SU-DHL-6 (cell line): ENCODE data around the gene IKBKG.

ENCODE experiments used
- H2AFZ ChIP-seq: fragments of 200-600 bp; sonication (generic); 2 replicates; pipeline ENCODE4 v1.6.1; 2014; ENCODE audit warnings: low read depth, mild to moderate bottlenecking, moderate library complexity, mixed read lengths, antibody characterized with exemption, low read length; ENCODE audit not compliant: severe bottlenecking
- H3F3A ChIP-seq: fragments of 200-600 bp; shearing (Covaris generic); 2 replicates; pipeline ENCODE4 v1.6.0; 2016; ENCODE audit warnings: antibody characterized with exemption, mild to moderate bottlenecking; ENCODE audit not compliant: insufficient read depth
- H3K27ac ChIP-seq: fragments of 200-600 bp; sonication (generic); 2 replicates; pipeline ENCODE4 v1.5.1; 2016; ENCODE audit warnings: low read depth, mild to moderate bottlenecking, low read length, moderate library complexity, mixed read lengths
- H3K27me3 ChIP-seq: fragments of 200-600 bp; sonication (generic), shearing (Covaris generic); 2 replicates; pipeline ENCODE4 v1.6.0; 2014; ENCODE audit warnings: mild to moderate bottlenecking, low read length
- H3K36me3 ChIP-seq: fragments of 200-600 bp; sonication (generic); 2 replicates; pipeline ENCODE4 v1.6.1; 2014; ENCODE audit warnings: mild to moderate bottlenecking, low read length, mixed read lengths
- H3K4me2 ChIP-seq: fragments of 300-600, 200-600 bp; shearing (Covaris generic), sonication (generic); 2 replicates; pipeline ENCODE4 v1.6.0; 2014; ENCODE audit warnings: low read length, low read depth, mild to moderate bottlenecking; ENCODE audit not compliant: poor library complexity, severe bottlenecking
- H3K4me3 ChIP-seq: fragments of 200-600 bp; sonication (generic); 2 replicates; pipeline ENCODE4 v1.5.1; 2014; ENCODE audit warnings: antibody characterized with exemption, low read length, mild to moderate bottlenecking, mixed read lengths; ENCODE audit not compliant: insufficient read depth, poor library complexity, severe bottlenecking
- H3K79me2 ChIP-seq: fragments of 200-600 bp; sonication (generic); 2 replicates; pipeline ENCODE4 v1.6.1; 2014; ENCODE audit warnings: mild to moderate bottlenecking, low read length, moderate library complexity; ENCODE audit not compliant: insufficient read depth
- H3K9ac ChIP-seq: fragments of 200-600 bp; sonication (generic); 2 replicates; pipeline ENCODE4 v1.7.0; 2014; ENCODE audit warnings: mild to moderate bottlenecking, low read length
- H3K9me2 ChIP-seq: fragments of 200-600 bp; sonication (generic); replicated peaks from 2 replicates; pipeline ENCODE4 v1.6.1; 2014; ENCODE audit warnings: low read length; ENCODE audit not compliant: insufficient read depth
- H3K9me3 ChIP-seq: fragments of 200-600 bp; sonication (generic); 2 replicates; pipeline ENCODE4 v1.6.1; 2014; ENCODE audit warnings: low read length, mixed read lengths; ENCODE audit not compliant: insufficient read depth
- H4K20me1 ChIP-seq: fragments of 200-600 bp; sonication (generic); 2 replicates; pipeline ENCODE4 v1.6.1; 2014; ENCODE audit warnings: low read depth, mild to moderate bottlenecking, antibody characterized with exemption, low read length, moderate library complexity, mixed read lengths
- CTCF ChIP-seq: fragments of 200-600 bp; sonication (generic); IDR thresholded peaks from one replicate; pipeline ENCODE4 v1.5.1; 2017; ENCODE audit warnings: antibody characterized with exemption, mild to moderate bottlenecking, low read length, moderate library complexity; ENCODE audit not compliant: insufficient read depth, poor library complexity, severe bottlenecking
- EZH2phosphoT487 ChIP-seq: fragments of 200-600 bp; sonication (generic), shearing (Covaris generic); conservative IDR thresholded peaks from 2 replicates; pipeline ENCODE4 v1.6.1; 2018; ENCODE audit warnings: mild to moderate bottlenecking, antibody characterized with exemption, low read length, moderate library complexity, mixed read lengths

Gene IKBKG

GRCh38 chrX:154541589-154541895, 5.9 kb upstream of the IKBKG start:
- H3K27ac ChIP-seq, result no peak overlapping the region
- no peaks in the 10 kb centered on the region for H3K27me3 ChIP-seq
- peaks cover 7% of the 10 kb centered on the region for H3K79me2 ChIP-seq
- H3K9me3 ChIP-seq, result no peaks in the 10 kb centered on the region
- H2AFZ ChIP-seq, result no peak overlapping the region
- H4K20me1 ChIP-seq, result no peaks in the 10 kb centered on the region
- H3F3A ChIP-seq, result no peaks in the 10 kb centered on the region
- TF ChIP-seq EZH2phosphoT487 (no peak), CTCF (no peak)
- H3K4me2 ChIP-seq, result no peak overlapping the region
- H3K36me3 ChIP-seq, result no peaks in the 10 kb centered on the region
- H3K9me2 ChIP-seq, result no peaks in the 10 kb centered on the region
- H3K9ac ChIP-seq, result no peak overlapping the region
- H3K4me3 ChIP-seq, result no peak overlapping the region

DNA sequence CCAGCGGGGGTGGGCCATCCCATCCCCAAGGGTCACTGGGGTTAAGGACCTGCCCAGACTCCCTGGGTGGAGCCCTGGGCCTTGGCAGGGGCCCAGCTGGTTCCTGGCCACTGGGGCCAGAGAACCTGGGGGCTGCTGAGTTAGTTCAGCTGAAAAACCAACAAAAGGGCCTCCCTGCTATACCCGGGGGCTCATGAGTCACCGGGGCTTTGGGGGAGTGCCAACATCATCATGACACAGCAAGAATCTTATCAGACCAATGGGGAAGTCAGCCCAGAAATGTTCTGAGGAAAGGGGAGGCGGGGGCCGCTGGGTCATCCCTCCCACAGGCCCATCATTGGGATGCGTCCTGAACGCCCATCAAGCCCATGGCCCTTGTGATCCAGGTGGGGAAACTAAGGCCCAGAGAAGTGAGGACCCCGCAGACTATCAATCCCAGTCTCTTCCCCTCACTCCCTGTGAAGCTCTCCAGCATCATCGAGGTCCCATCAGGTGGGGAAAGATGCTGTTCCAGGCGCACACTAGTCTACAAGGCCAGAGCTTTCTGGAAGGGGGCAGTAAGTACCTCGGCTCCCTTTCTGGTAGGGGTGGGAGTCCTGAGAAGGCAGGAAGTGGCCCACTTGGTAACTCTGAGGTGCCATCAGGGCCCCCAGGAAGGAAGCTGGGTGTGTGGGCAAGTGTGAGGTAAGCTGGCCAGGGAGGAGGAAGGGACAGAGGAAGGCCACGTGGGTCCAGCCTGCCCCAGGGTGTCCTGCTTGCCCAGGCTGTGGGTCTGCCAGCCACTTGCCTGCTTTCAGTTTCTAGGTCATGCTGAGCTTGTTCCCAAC, 5.3 kb upstream of the IKBKG start:
- no peak overlapping the region for H2AFZ ChIP-seq
- no peaks in the 10 kb centered on the region for H3K36me3 ChIP-seq
- no peak overlapping the region for H3K4me2 ChIP-seq
- H3K9ac ChIP-seq, result no peak overlapping the region
- no peak overlapping the region for H3K27ac ChIP-seq
- no peaks in the 10 kb centered on the region for H3F3A ChIP-seq
- H4K20me1 ChIP-seq, result no peaks in the 10 kb centered on the region
- no peak overlapping the region for H3K4me3 ChIP-seq
- no peaks in the 10 kb centered on the region for H3K9me2 ChIP-seq
- TF ChIP-seq CTCF, result no peak
- H3K9me3 ChIP-seq, result no peaks in the 10 kb centered on the region
- H3K79me2 ChIP-seq, result peaks cover 7% of the 10 kb centered on the region
- no peaks in the 10 kb centered on the region for H3K27me3 ChIP-seq

DNA sequence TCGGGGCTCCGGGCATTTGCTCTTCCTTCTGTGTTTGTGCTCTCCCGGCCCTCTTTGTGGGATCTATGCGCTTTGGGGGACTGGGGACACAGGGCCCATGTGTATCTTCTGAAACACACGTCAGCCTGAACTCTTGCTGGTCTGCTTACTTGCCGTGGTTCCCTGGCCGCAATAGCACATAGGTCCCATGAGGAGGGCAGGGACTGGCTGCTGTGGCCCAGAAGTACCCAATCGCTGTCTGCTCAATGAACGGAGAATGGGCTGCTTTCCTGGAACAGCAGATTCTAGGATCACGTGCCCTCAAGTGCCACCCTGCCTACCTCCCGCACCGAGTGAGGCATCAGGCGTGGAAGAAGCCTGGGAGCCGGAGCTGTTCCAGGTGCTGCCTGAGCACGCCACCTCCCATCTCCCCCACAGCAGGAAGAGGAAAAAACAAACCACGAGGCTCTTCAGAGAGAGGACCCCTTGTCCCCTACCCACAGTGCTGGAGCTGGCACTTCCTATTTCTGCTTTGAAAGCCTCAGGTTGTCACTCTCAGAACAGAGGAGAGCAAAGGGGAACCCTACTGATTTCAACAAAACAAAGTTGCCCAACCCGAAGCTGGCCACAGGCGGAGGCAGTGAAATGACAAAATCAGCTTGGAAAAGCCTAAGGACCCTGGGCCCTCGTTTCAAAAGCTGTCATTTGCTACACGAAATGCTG, 4.5 kb upstream of the IKBKG start:
- no peaks in the 10 kb centered on the region for H3K9me2 ChIP-seq
- no peak overlapping the region for H2AFZ ChIP-seq
- no peak overlapping the region for H3K4me3 ChIP-seq
- no peaks in the 10 kb centered on the region for H4K20me1 ChIP-seq
- H3K27me3 ChIP-seq, result no peaks in the 10 kb centered on the region
- H3K9ac ChIP-seq, result no peak overlapping the region
- H3F3A ChIP-seq, result peaks cover 7% of the 10 kb centered on the region; the same call in 1 of the 2 replicates
- peaks cover 10% of the 10 kb centered on the region for H3K79me2 ChIP-seq
- H3K4me2 ChIP-seq, result no peak overlapping the region
- H3K9me3 ChIP-seq, result no peaks in the 10 kb centered on the region
- H3K36me3 ChIP-seq, result no peaks in the 10 kb centered on the region
- H3K27ac ChIP-seq, result no peak overlapping the region
- TF ChIP-seq EZH2phosphoT487 (no peak), CTCF (no peak)
